ENCODE data around the gene GPC5. TPM values are rescaled to one million over a fixed set of nuclear protein-coding genes. Genes with fewer than 3 reads are reported as not detected.
"Not testable (repeated sequence)": the region's sequence is repeated elsewhere in the genome, so short reads cannot be mapped to it uniquely, and the experiment has no call there.

Gene GPC5
- polyA plus RNA-seq, 1 experiment: not detected

DNA sequence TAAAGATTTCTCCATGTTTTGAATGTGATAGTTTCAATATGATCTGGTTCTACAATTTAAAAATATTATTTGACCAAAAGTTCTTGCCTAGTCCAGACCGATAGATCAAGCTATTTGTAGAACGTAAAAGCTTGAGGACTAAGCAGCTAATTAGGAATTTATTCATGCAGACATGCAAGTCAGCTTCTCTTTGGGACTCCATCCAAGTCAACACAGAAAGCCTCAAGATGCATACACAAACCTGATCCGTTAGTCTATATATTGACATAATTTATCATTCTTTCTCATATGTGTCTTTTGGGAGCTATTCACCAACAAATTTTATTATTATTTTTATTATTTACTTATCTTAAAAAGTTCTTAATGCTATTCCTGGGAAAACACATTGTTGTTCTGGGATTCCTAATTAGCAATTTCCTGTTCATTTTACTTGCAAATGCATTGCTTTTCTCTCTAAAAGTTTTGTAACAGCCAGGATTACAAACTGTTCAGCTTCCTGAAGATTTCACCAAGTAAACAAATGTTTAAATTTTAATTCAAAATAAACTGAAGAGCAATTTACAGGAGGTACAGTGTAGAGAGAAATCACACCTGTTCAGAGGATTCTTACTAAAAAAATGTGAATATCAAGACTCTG, 375.3 kb downstream of the GPC5 start:
- Histone ChIP-seq H3K36me3 (ENCODE audit: control insufficient read depth, insufficient read depth, low read length) (no peaks in the 10 kb centered on the region), H3K27me3 (ENCODE audit: control insufficient read depth, insufficient read depth, low read length) (no peaks in the 10 kb centered on the region), H3K4me3 (ENCODE audit: low read depth, low read length) (no peak overlapping the region)
- POLR2A ChIA-PET: no interaction called here
- TF ChIP-seq, protein P1, sequence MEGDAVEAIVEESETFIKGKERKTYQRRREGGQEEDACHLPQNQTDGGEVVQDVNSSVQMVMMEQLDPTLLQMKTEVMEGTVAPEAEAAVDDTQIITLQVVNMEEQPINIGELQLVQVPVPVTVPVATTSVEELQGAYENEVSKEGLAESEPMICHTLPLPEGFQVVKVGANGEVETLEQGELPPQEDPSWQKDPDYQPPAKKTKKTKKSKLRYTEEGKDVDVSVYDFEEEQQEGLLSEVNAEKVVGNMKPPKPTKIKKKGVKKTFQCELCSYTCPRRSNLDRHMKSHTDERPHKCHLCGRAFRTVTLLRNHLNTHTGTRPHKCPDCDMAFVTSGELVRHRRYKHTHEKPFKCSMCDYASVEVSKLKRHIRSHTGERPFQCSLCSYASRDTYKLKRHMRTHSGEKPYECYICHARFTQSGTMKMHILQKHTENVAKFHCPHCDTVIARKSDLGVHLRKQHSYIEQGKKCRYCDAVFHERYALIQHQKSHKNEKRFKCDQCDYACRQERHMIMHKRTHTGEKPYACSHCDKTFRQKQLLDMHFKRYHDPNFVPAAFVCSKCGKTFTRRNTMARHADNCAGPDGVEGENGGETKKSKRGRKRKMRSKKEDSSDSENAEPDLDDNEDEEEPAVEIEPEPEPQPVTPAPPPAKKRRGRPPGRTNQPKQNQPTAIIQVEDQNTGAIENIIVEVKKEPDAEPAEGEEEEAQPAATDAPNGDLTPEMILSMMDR (IDR thresholded peaks at IDR 0.05; ENCODE audit: insufficient read depth, low read depth, low read length): no peak
- CTCF ChIA-PET: no interaction called here
- DNase-seq (ENCODE audit: low read depth): no peak

DNA sequence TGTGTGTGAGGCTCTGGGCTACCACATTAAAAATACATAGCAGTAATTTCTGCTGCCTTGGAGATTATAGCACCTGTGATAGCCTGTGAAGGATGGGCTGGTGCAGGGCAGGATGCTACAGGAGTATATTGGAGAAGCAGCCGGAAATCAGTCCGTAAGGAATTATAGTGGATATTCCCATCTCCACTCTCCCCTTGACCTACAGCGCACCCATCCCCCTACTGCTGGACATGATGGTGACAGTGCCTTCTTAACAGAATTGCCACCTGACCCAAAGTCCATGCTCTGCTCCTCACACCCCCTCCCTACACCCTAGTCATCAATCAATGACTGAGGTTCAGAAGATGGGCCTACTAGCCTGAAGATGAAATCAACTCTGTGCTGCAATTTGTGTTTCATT, 376.0 kb downstream of the GPC5 start:
- TF ChIP-seq, protein P1 (IDR thresholded peaks at IDR 0.05; ENCODE audit: insufficient read depth, low read depth, low read length): no peak
- Histone ChIP-seq H3K36me3 (ENCODE audit: control insufficient read depth, insufficient read depth, low read length) (no peaks in the 10 kb centered on the region), H3K27me3 (ENCODE audit: control insufficient read depth, insufficient read depth, low read length) (no peaks in the 10 kb centered on the region), H3K4me3 (ENCODE audit: low read depth, low read length) (no peak overlapping the region)
- ChIA-PET POLR2A (no interaction called here), CTCF (no interaction called here)
- DNase-seq (ENCODE audit: low read depth): no peak

DNA sequence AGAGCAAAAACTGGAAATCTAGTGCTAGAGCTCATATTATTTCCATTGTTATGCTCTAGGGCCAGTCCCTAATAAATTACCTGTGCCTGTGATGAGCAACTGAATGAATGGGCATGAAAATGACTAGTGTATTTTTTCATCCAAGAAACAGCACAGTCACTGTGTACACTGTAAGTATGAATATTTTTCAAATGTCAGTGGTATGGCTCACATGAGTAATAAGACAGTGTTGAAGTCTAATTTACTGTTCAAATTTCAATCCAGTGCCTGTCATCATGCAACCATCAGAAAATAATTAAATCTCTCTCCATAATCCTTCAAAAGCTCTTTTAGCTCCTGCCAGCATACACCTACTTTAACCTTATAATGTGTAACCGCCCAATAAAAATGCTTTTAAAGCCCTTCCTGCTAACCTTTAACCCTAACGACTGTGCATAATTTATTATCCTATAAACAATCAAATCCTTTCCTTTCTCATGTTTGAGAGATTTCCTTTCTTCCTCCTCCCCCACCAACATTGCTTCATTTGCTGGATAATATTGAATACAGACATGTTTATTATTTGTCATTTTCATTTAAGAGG, 378.3 kb downstream of the GPC5 start:
- H3K4me3 ChIP-seq (ENCODE audit: low read depth, low read length): no peak overlapping the region
- DNase-seq (ENCODE audit: low read depth): no peak
- H3K27me3 ChIP-seq (ENCODE audit: control insufficient read depth, insufficient read depth, low read length): no peaks in the 10 kb centered on the region
- POLR2A ChIA-PET: no interaction called here
- CTCF ChIA-PET: interaction anchor here (1.3 kb wide), 1 partner anchor 13 kb away, joined by 3 read pairs; no protein-coding TSS in a partner anchor
- TF ChIP-seq, protein P1 (IDR thresholded peaks at IDR 0.05; ENCODE audit: insufficient read depth, low read depth, low read length): no peak
- no peaks in the 10 kb centered on the region for H3K36me3 ChIP-seq (ENCODE audit: control insufficient read depth, insufficient read depth, low read length)

DNA sequence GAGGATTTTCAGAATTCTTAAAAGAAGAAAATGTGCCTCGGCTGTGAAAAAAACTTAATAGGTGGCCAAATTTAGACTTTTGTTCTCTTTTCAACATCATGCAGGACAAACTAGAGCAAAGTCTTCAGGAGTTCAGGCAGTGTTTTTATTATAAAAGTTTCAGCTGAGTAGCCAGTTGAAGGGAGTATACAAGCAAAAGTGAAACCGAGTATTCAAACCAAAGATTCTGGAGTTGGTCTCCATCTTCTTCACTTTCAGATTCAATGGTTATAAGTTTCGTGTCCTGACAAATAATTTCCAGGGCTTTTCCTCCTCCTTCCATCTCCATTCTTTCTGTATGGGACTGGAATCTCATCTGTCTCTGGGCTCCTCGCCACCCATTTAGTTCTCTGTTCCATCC, 379.7 kb downstream of the GPC5 start:
- CTCF ChIA-PET: no interaction called here
- H3K4me3 ChIP-seq (ENCODE audit: low read depth, low read length): no peak overlapping the region

DNA sequence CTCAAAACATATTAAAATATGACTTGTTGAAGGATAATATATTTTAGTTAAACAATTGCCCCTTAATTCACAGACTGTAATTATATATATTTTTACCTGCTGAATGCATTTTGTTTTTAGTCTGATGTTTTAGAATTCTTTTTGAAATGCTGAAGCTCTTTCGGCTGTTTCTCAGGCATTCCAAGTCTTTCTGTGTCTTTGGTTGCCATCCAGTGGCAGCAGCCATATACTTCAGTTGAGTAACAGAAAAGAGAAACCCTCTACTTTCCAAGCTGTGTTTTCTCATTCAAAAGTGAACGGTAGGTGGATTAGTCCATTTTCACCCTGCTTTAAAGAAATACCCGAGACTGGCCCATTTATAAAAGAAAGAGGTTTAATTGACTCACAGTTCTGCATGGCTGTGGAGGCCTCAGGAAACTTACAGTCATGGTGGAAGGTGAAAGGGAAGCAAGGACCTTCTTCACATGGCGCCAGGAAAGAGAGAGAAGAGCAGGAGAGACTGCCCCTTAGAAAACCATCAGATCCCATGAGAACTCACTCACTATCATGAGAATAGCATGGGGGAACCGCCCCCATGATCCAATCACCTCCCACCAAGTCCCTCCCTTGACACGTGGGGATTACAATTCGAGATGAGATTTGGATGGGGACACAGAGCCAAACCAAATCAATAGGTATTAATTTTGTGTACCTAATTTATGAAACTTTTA, 383.7 kb downstream of the GPC5 start:
- POLR2A ChIA-PET; H3K36me3 ChIP-seq (ENCODE audit: control insufficient read depth, insufficient read depth, low read length); H3K4me3 ChIP-seq (ENCODE audit: low read depth, low read length); CTCF ChIA-PET; DNase-seq (ENCODE audit: low read depth); H3K27me3 ChIP-seq (ENCODE audit: control insufficient read depth, insufficient read depth, low read length): not testable (repeated sequence)

More for the DNA sequence above, 379.7 kb downstream of the GPC5 start:
- Histone ChIP-seq H3K27me3 (ENCODE audit: control insufficient read depth, insufficient read depth, low read length) (no peaks in the 10 kb centered on the region), H3K36me3 (ENCODE audit: control insufficient read depth, insufficient read depth, low read length) (no peaks in the 10 kb centered on the region)
- TF ChIP-seq, protein P1 (IDR thresholded peaks at IDR 0.05; ENCODE audit: insufficient read depth, low read depth, low read length): no peak
- POLR2A ChIA-PET: no interaction called here
- no peak for DNase-seq (ENCODE audit: low read depth)
